GM19438 (cell line): ENCODE measurements around the gene HOXA10.

Experiments
- ATAC-seq: cut with Tn5 transposase; IDR thresholded peaks from one replicate; pipeline ENCODE4 v1.9.1; 2021; ENCODE audit warnings: low read depth; ENCODE audit not compliant: unreplicated experiment

HOXA10 gene

DNA sequence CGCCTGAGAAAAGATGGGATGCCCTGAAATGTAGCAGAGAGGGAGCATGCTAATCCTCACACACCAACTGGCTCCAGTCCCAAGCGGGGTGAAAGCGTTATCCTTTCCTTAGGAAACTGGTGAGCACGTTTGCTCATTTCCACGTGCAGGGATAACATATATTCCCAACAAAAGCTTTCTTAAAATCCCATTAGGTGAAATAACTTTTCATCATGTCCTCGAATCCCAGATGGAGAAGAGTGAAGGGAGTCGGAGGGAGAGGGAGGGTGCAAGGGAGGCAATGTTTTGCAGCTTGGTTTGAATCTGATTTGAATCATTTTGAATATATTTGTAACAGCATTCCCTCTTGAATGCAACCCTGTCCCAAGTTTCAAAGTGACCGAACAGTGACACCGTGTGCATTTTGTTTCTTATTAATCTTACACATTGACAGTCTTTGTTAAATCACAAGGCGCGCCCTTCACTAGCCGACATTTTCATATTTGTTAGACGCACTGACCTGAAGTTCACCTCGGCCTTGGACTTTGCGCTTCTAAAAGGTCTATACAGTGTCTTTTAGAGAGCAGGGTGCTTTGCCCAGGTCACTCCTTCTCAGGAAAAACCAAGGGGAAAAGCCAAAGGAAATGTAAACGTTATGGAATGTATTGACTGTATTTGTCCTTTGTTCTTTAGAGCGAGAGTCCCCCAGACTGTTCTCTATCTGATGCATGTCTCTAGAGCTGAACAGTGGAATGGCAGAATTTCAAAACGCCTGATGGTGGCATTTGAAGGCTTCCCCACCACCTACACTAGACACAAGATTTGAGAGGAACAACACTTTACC is 40.5 kb downstream of the HOXA10 start:
- no peak for ATAC-seq

DNA sequence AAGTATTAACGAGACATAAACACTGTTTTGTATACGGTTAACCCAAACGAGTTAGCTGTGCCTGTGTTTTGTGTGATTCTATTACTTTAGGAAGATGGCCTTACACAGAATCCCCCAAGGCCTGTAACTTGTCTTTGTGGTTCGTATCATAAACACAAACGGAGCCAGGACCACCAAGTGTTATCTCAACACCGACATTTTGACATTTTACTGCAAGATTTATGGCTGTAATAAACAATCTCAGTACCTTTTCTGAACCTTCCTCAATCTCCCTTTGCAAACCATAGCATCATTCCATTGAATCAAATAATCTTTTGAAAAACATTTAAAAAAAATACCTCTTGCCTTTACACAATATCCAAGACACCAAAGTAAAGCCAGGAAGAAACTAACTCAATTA is 41.1 kb downstream of the HOXA10 start:
- no peak for ATAC-seq

DNA sequence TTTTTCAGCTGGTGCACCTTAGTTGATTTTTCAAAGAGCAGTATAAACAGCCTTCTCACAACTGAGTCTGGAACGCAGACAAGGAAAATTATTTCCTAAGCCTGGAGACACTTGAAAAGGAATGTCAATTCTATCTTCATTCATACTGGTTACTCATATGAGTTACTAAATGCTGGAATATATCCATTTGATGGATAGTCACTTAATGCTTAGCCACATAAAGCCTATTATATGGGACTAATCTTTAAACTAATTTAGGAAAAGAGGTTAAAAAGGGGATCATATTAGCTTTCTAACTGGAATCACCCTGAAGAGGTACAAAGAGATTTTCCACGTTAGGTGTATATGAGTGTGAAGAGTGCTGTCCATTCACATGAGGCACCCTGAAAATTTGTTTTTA is 41.9 kb downstream of the HOXA10 start:
- no peak for ATAC-seq

DNA sequence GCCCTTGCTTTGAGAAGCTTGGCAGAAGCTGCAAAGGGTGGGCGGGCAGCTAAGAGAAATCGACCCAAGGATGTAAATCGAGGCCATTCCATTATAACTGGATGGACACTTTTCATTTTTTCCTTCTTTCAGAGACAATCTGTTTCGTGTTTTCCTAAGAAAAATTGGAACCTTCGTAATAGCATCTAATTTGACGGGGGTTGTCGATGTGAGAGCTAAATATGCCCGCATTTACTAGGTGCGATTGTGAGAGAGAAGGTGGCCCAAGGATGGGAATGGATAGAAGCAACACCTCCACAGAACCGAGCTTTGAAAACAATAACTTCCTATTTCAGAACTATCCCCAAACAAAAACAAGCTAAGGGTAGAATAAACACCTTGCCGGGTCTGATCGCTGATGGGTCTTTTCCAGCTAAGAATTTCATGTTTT is 42.7 kb downstream of the HOXA10 start:
- no peak for ATAC-seq

DNA sequence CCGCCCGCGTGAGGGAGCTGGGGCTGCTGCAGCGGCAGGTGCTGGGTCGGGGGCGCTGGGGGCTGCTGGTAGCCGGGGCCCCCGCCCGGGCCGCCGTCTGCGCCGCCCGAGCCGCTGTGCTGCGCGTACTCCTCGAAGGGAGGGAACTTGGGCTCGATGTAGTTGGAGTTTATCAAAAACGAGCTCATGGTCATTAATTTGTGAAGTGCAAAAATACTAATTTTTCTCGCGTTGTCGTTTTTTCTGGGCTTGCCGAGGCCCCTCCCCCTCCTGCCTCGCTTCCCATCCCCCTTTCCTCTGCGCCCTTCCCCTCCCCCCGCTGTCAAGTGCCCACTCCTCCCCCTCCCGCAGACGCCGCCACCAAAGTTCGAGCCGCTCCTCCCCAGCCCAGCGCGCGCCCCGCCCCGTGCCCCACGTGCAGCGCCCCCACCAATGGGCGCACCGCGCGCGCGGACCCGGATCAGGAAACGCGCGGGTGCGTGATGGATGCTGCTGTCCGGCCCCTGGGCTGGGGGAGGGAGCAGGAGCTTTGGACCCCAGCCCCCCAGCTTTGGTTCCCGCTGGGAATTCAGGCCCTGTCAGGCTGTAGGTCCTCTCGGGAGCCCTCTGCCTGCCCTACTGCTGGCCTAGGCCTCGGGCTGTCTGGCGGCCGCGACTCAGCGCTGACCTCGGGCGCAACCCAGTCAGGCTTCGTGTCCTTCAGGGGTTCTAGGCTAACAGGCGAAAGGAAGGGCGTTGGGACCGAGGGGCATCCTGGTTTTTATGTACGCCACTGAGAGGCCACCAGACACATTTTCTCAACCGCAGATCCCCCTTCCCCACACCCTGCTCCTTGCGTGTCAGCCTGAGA is 43.4 kb downstream of the HOXA10 start, which contains the start of gene HOXA4:
Gene HOXA4, minus strand, starts transcription at position 218 of the 850 bp plus-strand sequence. Its CDS starts 24 bp downstream, at position 194.
- no peak for ATAC-seq

DNA sequence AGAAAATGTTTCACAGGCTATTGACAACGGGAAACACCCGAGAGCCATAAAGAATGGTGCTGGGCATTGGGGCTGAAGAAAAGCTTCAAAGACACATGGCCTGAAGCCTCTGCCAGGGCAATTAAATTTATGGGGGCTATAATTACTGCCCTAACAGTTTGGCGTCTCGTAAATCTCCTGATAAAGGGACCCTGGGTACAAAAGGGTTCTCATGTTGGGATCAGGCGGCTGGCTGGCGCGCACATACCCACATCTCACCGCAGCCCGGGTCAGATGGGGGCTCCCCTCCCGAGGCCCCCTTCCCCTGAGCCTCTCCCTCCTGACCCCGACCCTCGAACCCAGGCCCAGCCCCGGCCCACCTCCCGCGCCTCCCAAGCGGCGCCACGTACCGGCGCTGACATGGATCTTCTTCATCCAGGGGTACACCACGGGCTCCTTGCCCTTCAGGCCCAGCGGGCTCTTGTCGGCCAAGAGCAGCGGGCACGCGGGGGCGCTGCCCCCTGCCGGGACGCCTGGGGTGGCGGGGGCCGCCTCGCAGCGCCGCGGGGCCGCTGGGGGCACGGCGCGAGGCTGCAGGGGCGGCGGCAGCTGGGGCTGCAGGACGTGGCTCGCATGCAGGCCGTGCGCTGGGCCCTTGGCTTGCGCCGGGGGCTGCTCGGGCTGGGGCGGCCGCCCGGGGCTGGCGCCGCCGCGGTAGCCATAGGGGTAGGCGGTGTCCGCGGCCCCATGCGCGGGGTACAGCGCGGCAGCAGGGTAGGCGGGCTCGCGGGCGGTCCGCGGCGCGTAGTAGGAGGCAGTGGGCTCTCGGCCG is 44.2 kb downstream of the HOXA10 start:
- no peak for ATAC-seq

DNA sequence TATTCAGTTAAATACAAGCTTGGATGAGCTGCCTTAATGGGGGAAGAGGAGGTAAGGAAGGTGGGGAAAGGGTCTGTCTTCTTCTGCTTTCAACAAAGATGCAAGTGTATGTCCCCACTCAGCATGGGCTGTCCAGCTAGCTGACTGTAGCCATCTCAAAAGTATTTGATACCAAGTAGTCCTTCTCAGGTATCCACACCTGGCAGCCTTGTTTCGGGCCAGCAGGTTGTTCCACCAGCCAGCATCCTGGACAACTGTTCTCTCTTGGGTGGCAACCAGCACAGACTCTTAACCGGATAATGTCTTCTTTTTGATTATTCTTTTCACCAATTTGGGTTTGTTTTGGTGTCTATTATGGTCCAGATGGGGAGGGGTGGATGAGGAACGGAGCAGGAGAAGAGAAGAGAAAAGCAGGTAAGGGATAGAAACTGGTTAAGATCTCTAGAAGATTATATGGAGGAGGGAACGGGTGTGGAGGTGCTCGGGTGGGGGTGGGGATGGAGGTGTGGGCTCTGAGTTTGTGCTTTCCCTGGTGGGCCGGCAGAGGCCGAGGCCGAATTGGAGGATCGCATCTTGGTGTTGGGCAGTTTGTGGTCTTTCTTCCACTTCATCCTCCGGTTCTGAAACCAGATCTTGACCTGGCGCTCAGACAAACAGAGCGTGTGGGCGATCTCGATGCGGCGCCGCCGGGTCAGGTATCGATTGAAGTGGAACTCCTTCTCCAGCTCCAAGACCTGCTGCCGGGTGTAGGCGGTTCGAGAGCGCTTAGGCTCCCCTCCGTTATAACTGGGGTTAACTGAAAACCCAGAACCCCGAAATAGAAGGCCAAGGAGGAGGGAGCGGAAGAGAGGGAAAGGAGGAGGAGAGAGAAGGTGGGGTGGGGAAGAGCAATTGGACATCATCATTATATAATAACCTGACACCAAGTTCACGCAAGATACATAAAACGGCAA is 45.1 kb downstream of the HOXA10 start:
- ATAC-seq, result no peak

DNA sequence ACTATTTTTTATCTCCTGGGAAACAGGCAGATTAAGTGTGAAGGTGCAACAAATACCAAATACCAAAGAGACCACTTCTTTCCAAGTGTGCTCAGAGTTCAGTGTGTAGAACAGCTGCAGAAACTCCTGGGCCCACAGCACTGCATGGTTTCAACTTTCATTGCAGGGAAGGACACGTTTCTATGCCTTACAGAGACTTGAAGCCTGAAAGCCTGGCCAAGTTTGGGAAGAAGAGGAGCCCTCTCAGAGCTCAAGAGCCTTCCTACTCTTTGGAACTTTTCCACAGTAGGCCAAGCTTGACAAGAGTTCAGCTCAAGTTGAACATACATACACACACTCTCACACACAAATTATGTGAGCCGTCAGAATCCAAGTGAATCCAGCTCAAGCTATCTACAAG is 46.1 kb downstream of the HOXA10 start:
- no peak for ATAC-seq

DNA sequence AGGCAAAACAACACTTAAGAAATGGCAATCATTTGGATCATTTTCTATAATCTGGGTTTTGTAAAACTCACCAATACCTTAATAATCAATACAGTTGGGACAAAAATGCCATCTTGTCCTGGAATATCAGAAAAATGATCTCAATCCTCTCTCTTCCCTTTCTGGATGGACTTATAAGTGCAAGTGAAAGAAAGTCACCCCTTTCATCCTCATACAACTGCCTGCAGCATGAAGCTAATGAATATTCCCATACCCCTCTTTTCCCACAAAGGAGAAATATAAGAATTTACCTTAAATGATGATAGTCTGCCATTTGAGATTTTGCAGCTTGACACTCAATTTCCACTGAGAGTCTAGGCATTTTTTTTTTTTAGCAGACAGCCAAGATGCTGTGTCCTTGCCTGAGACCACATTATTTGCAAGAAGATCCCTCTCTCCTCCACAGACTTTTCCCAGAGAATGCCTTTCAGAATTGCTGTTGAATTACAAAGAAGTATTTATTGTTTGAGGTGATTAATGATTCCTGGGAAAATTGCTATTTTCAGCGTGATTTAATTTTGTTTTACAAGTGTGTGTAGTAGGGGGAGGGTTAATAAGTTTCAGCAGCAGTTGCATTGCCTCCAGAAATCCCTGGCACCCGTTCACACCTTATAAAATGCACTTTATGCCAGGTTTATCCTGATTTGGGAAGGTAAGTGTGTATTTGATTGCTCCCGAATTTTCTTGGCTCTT is 47.4 kb downstream of the HOXA10 start:
- ATAC-seq, result no peak

DNA sequence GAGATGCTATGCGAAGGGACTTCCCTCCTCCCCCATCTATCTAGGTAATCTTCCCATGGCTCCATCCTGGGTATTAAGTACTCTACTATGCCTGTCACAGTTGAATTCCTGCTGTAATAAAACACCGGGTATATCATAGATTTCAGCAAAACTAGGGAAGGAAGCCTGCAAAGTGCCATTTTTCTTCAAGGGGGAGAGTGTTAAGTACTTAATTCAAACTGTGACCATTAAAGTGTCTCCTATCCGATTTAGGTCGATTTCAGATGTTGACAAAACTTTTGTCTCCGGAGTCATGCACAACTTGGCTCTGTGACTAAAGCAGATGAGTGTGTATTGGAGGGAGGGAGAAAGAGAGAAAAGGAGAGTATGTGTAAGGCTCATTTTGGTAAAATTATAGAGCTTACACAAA is 48.1 kb downstream of the HOXA10 start:
- ATAC-seq, result no peak

DNA sequence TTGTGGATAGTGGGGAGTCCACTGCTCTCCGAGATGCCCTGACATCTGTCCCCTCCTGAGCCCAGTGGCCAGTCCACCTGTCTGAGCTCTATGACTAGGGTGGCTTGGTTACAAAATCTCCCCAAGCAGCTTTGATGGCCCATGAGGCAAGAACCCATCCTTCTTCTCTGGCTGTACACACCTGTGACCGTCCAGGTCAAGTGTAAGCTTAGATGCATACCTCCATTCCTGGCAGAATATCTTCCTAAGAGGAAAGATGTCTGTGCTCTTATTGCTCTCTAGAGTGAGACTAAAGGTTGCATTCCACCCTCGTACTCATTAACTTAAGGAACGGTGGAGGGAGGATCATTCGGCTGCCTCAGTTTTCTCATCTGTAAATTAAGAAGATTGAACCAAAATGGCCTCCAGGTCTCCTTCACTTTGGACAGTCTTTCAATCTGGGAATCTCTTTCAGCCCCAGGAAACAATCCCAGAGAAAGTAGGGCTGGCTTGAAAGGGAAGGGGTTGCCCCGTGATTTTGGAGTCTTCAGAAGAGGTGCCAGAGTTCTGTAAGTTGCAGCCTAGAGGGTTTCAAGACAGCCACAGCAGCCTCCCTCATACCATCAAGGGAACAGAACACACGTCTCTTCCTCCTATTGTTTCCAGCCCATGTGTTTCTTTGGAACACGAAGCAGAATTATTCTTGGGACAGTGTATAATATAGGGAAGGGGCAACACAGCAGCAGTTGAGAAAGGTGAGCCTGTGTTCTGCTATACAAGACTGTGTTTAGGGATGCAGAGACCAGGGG is 49.0 kb downstream of the HOXA10 start:
- ATAC-seq, result no peak

DNA sequence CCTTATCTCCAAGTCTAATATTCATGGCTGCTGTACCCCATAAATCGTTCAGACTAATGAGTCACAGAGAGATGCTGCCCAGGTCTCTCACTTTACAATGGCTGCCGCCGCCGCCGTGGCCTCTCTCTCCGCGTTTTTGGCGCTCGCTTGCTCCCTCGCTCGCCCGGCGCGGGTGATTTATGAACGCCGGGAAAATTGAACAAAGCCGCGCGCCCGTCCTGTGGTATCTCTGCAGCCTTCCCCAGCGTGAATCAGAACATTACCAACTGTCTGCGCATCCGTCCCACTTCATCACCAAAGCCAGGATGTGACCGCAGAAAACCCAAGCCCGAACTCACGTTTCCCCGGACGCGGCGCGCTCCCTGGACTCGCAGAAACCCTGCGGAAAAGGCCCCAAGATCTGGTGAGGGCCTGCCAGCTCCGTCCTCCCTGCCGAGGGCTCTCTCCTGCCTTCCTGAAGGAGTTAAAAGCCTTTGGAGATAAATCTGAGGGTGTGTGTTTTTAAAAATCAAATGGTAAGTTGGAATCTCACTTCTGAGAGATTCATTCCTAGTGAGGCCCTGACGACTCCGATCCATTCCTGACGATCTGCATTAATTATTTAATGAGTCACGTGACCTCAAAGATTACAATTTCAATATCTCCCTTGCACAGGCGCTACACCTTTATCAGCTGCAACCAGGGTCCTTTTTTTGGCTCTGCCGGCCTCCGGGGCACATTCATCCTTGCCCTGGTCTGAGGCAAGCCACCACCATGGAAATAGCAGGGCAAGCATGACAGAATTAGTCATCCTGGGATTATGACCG is 49.8 kb downstream of the HOXA10 start:
- ATAC-seq, result no peak

DNA sequence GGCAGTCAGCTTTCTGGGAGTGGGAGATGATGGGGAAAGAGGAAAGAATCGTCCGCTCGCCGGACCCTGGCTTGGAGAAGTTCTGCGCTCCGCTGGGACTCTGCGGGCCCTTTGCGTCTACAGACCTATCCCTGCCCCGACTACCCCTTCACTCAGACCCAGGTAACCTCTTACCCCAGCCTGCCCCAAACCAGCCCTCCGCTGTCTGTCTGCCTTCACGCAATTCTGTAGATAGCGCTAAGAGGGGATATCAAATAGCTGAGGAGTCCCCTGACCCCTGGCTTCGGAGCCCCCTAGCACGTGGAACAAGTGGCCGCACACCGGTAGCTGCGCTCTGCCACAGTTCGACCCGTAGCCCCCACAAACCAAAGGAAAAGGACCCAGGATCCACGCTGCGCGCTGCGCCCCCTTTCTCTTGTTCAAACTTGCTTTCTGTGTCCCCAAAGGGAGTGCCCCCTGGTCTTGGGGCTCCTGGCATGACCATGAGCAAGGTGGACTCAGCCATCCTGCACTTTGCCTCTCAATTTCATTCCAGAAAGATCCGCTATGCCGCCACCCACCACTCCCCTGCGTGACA is 50.6 kb downstream of the HOXA10 start:
- ATAC-seq, result no peak

DNA sequence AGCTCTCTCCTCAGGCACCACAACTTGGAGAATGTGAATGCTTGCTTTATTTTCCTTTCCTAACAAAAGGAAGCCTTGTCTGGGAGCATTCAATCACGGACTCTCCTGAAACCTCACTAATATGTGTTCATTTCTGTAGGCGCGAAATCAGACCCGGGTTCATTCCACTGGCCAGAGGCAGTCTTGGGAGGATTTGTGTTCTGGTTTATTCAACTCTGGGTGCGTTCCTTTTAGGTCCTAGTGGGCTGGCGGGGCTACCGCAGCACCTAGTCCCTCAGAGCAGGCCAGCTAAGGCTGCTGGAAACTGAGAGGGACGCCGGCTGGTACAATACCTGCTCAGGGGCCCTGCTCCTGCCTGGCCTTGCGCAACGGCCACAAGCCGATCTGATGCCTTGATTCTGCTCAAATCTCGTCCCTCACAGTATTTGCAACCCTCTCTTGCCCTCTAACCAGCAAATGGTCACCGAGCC is 51.1 kb downstream of the HOXA10 start:
- ATAC-seq, result no peak

DNA sequence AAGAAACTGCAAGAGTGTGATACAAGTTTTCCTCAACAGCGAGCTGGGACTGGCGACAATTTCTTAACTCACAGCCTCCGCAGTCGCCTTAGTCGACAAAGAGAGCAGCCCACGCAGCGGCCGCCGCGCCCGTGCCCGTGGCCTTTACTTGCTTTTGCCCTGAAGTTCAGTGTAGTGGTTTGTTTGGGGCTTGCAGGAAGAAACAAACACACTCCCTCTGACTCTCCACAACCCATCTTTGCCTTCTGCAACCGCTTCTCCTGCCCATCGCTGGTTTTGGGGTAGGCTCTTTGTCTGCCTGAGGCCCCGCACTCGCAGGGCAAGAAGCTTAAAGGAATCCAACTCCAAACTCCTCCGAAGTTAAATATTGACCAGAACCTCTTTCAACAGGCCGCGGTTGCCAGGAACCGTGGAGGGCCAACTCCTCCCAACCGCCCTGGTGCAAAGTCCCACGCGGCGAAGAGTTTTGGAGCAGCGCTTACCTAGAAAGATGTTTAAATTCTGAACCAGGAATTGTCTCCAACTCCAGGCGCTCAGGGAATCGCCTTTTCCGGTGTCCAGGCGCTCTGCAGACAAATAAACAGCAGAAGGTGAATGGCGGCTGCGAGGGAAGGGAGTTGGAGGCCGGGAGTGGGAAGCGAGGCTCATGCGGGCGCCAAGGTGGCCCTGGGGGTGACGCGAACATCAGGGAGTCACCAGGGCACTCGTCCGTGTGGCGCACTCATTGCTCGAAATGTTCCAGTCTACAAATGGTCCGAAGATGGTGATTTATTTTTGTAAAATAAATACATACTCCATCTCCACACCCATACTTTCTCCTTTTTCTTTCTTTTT is 51.8 kb downstream of the HOXA10 start:
- ATAC-seq, result no peak

DNA sequence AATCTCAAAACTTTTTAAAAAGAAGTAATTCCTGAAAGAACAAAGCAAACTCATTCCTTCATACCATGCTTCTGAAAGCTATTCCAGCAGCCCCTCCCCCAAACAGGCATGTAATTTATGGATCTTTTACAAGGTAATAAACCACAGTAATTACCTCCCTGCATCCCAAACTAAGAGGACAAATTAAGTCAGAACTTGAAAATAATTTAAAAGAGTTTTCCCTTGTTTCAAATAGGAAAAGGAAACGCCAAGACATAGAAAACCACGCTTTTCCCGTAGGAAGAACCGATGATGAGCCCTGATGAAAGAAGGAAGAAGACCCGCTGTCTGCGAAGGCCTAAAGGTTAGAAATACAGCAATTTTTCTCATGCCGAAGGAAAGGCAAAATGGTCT is 52.4 kb downstream of the HOXA10 start:
- no peak for ATAC-seq
